Brain microvascular endothelial cell (primary cell): ENCODE measurements around the gene CDYL.

Experiments used
- DNase-seq: peaks from one replicate; pipeline ENCODE4 v3.0.0-alpha.2; 2020
- H3K27ac ChIP-seq: fragments of 250-450 bp; sonication (Bioruptor Pico); 2 replicates; pipeline ENCODE4 v1.5.1; 2020; ENCODE audit warnings: mild to moderate bottlenecking, moderate library complexity
- H3K27me3 ChIP-seq: fragments of 250-450 bp; sonication (Bioruptor Pico); replicated peaks from 2 replicates; pipeline ENCODE4 v1.5.1; 2020; ENCODE audit warnings: mild to moderate bottlenecking
- H3K36me3 ChIP-seq: fragments of 250-450 bp; sonication (Bioruptor Pico); replicated peaks from 2 replicates; pipeline ENCODE4 v1.5.1; 2020; ENCODE audit warnings: mild to moderate bottlenecking
- H3K4me3 ChIP-seq: 2 replicates; pipeline ENCODE4 v1.5.1; 2011; ENCODE audit warnings: low read depth, mild to moderate bottlenecking, control low read depth, low read length, moderate library complexity
- in situ Hi-C: cut with HindIII; loops from 2 replicates; pipeline ENCODE4 v1.10.0; 2017; ENCODE audit warnings: low sequenced_read_pairs, low pct_ligation_motif_present
- TF ChIP-seq, protein P1 (sequence below): IDR thresholded peaks from 2 replicates; pipeline ENCODE4 v1.5.1; 2011; ENCODE audit warnings: low read depth, mild to moderate bottlenecking, moderate library complexity, low read length, control low read depth, inconsistent platforms; ENCODE audit errors: missing control alignments

CDYL gene

DNA sequence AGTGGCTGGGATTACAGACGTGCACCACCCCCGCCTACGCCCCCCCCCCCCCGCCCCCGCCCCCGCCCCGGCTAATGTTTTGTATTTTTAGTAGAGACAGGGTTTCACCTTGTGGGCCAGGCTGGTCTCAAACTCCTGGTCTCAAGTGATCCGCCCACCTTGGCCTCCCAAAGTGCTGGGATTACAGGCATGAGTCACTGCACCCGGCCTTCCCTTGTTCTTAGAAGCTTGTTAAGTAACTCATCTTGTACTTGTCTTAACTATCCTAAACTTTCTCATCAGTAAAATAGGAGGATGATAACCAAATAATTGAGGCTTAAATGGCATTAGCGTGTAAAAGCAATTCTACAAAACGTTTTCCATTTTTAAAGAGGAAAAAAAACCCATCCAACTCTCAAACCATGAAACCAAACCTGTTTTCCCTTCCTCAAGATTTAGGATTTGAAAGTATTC is 4.2 kb downstream of the CDYL start:
- in situ Hi-C loops: no loop called here
- TF ChIP-seq, protein P1, sequence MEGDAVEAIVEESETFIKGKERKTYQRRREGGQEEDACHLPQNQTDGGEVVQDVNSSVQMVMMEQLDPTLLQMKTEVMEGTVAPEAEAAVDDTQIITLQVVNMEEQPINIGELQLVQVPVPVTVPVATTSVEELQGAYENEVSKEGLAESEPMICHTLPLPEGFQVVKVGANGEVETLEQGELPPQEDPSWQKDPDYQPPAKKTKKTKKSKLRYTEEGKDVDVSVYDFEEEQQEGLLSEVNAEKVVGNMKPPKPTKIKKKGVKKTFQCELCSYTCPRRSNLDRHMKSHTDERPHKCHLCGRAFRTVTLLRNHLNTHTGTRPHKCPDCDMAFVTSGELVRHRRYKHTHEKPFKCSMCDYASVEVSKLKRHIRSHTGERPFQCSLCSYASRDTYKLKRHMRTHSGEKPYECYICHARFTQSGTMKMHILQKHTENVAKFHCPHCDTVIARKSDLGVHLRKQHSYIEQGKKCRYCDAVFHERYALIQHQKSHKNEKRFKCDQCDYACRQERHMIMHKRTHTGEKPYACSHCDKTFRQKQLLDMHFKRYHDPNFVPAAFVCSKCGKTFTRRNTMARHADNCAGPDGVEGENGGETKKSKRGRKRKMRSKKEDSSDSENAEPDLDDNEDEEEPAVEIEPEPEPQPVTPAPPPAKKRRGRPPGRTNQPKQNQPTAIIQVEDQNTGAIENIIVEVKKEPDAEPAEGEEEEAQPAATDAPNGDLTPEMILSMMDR: no peak
- peak; percentile 65 for DNase-seq
- Histone ChIP-seq H3K4me3 (no peak overlapping the region), H3K27ac (no peak overlapping the region), H3K27me3 (no peaks in the 10 kb centered on the region), H3K36me3 (no peaks in the 10 kb centered on the region)

DNA sequence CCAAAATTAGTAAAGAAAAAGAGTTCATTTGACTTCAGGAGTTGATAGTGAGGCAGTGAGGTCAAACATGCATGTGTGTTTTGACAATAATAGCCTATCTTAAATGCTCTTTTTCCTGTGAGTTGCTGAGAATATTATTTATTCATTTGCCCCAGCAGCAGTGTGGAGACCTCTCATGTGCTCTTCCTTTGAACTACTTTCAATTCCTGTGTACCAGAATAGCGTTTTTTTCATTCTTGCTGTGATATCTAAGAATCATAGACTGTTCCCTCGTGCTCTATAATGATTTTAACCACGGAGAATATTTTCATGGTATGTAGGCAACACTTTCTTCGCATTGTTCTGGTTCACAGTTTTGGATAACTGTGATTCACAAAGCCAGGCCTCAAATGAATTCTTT is 5.2 kb downstream of the CDYL start:
- in situ Hi-C loops: no loop called here
- TF ChIP-seq, protein P1: no peak
- Histone ChIP-seq H3K4me3 (no peak overlapping the region), H3K27ac (no peak overlapping the region), H3K27me3 (no peaks in the 10 kb centered on the region), H3K36me3 (no peaks in the 10 kb centered on the region)
- no peak for DNase-seq

DNA sequence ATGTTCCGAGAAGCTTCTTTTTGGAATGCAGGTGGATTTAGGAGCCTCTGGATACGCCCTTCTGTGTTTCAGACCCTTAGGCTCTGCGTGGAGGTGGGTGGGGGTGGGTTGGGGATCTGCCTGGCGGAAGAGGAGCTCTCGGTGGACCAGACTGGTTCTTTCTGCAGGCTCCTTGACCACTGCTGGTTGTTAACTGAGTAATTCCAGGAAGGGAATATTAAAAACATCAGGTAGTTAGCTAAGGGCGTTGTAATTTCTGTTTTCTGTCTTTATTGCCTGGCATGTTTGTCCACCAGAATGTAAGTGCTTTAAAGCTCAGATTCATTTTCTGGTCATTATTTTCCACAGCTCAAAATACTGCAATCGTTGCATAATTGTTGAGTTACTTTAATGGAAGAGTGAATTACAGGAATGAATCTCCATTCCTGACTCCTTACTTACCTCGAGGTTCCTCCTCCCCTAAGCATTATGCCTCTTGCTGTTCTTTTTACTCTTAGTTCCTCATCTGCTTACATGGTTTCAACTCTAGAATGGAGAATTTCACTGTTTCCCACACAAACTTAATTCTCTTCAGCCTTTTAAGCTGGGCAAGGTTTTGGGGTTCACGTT is 5.9 kb downstream of the CDYL start:
- Histone ChIP-seq H3K27me3 (no peaks in the 10 kb centered on the region), H3K27ac (no peak overlapping the region), H3K4me3 (no peak overlapping the region), H3K36me3 (no peaks in the 10 kb centered on the region)
- no peak for DNase-seq
- in situ Hi-C loops: no loop called here
- TF ChIP-seq, protein P1: no peak

DNA sequence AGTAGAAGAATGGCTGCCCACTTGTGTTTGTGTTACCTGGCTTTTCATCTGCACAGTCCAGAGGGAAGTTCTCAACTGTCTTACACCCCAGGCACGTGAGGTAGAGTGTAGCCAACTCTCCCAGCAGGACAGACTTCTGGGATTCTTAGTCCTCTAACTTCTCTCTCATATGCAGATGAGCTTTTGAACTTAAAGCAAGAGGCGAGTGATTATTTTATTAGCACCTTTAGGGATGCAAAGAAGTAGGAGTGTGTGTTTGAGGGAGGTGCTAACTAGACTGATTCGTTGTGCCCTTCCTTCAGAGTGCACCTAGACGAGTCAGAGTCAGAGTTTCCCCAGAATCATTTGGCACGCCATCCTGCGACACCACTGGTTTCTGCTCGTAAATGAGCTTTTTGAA is 10.8 kb downstream of the CDYL start:
- Histone ChIP-seq H3K27ac (no peak overlapping the region), H3K36me3 (no peaks in the 10 kb centered on the region), H3K4me3 (no peak overlapping the region), H3K27me3 (no peaks in the 10 kb centered on the region)
- in situ Hi-C loops: no loop called here
- TF ChIP-seq, protein P1: no peak
- DNase-seq: no peak

DNA sequence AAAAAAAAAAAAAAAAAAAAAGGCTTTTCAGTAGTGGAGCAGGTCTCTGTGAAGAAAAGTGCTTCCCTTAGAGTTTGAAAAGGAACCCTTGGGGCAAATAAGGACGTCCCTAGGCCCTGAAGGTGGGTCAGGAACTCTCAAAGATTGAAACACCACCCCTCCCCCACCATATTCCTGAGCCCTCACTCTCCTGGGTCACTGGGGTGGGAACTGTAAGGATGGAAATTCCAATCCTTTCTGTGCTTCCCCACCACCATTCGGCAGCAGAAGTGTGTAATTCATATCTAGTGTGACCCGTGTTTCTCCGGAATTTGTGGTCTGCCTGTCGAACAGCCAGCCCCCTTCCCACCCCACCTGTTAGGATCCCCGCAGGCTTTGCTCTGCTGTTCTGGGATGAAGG is 12.3 kb downstream of the CDYL start:
- TF ChIP-seq, protein P1: no peak
- Histone ChIP-seq H3K27me3 (no peaks in the 10 kb centered on the region), H3K4me3 (no peak overlapping the region), H3K27ac (no peak overlapping the region), H3K36me3 (no peaks in the 10 kb centered on the region)
- in situ Hi-C loops: no loop called here
- no peak for DNase-seq
